ENCODE data around the gene FMNL3.

GRCh38 chr12:49642370-49642802, 64.8 kb downstream of the FMNL3 start:
- TF ChIP-seq POLR2A (IDR thresholded peaks at IDR 0.05) (no peak), CTCF (IDR thresholded peaks at IDR 0.05) (no peak), EP300 (IDR thresholded peaks at IDR 0.05) (no peak)
